GM12878 (cell line): ENCODE measurements around the gene NUAK2. TPM values are rescaled to one million over a fixed set of nuclear protein-coding genes. Genes with fewer than 3 reads are reported as not detected.

Source experiments
- ATF3 ChIP-seq: IDR thresholded peaks from 2 replicates; pipeline ENCODE4 v1.6.1; 2011; ENCODE audit warnings: low read depth, mild to moderate bottlenecking, low read length, moderate library complexity, borderline replicate concordance; ENCODE audit errors: extremely low read depth
- CEBPZ ChIP-seq: fragments of 150-350 bp; IDR thresholded peaks from 2 replicates; pipeline ENCODE4 v1.6.1; 2016; ENCODE audit warnings: low read depth, low read length
- POLR2AphosphoS2 ChIP-seq: IDR thresholded peaks from 2 replicates; pipeline ENCODE4 v1.6.1; 2011; ENCODE audit warnings: low read depth, mild to moderate bottlenecking, low read length, improper control_type of control experiment, moderate library complexity
- RAD21 ChIP-seq: IDR thresholded peaks from 2 replicates; pipeline ENCODE4 v1.6.1; 2011; ENCODE audit warnings: mild to moderate bottlenecking, low read depth, low read length, moderate library complexity; ENCODE audit not compliant: insufficient read depth
- RAD51 ChIP-seq: fragments of 450-650 bp; IDR thresholded peaks from 2 replicates; pipeline ENCODE4 v1.6.1; 2016; ENCODE audit warnings: moderate library complexity, mild to moderate bottlenecking, inconsistent platforms
- TCF12 ChIP-seq: IDR thresholded peaks from 2 replicates; pipeline ENCODE4 v1.6.1; 2011; ENCODE audit warnings: low read depth, mild to moderate bottlenecking, low read length
- YY1 ChIP-seq: IDR thresholded peaks from 2 replicates; pipeline ENCODE4 v1.6.1; 2011; ENCODE audit warnings: low read depth, mild to moderate bottlenecking, low read length
- ZNF207 ChIP-seq: fragments of 450-650 bp; IDR thresholded peaks from 2 replicates; pipeline ENCODE4 v1.6.1; 2014; ENCODE audit warnings: antibody characterized with exemption, mild to moderate bottlenecking, borderline replicate concordance
- polyA plus RNA-seq, 11 experiments: library from polyadenylated mRNA; depleted of rRNA in 4 of 11; unstranded in 6 of 11; stranded (reverse) in 5 of 11; fragments of >200 nt; fragmentation: Nextera tagmentation in 4 of 11; fragmentation: Illumina TruSeq in 1 of 11; extraction: Ambion mirVana in 4 of 11; extraction: Trizol in 1 of 11; gene quantifications; 1 replicate in 1 of 11; 2 replicates in 10 of 11; pipeline versions ENCODE4 v1.2.1 to v1.2.3, GENCODE V29; 2011 to 2016; ENCODE audit warnings: inconsistent platforms in 2 of 11, missing spikeins in 2 of 11, low read depth in 1 of 11
- total RNA-seq, 4 experiments: library from RNA; depleted of rRNA in 3 of 4; stranded (reverse); fragments of >200 nt in 3 of 4; fragmentation: Illumina TruSeq in 1 of 4; extraction: Trizol in 1 of 4; gene quantifications; 2 replicates each; pipeline versions ENCODE4 v1.2.1 to v1.2.3, GENCODE V29; 2013 to 2021

NUAK2 gene
- total and polyA plus RNA-seq, 10 of the 15 experiments (the other 5 are each of a cell fraction or from before 2014, with no cell fraction given) = 0.27 to 3.0 (median 1.2) TPM

GRCh38 chr1:205354259-205355074 is 32.9 kb upstream of the NUAK2 start (continued):
- no peak for TF ChIP-seq CEBPZ
- no peak for TF ChIP-seq ZNF207
- TF ChIP-seq RAD21 = peak; percentile 69
- TF ChIP-seq RAD51 = no peak
- 0 out of 2 replicates have a peak, but pooled peaks have one; percentile 38 for TF ChIP-seq YY1
- TF ChIP-seq POLR2AphosphoS2 = no peak
- no peak for TF ChIP-seq ATF3
- no peak for TF ChIP-seq TCF12
